PC-9 (cell line): ENCODE data around the gene ARHGAP26.

Experiments used
- CTCF ChIP-seq: fragments of 200-600 bp; sonication (generic); conservative IDR thresholded peaks from 2 replicates; pipeline ENCODE4 v1.6.1; 2017; ENCODE audit warnings: mixed run types, antibody characterized with exemption, mild to moderate bottlenecking, moderate library complexity
- EZH2 ChIP-seq: fragments of 200-600 bp; sonication (generic); IDR thresholded peaks from 2 replicates; pipeline ENCODE4 v1.8.0; 2017; ENCODE audit warnings: antibody characterized with exemption, low read depth

- TF ChIP-seq CTCF (no peak), EZH2 (no peak)
Measured at GRCh38 chr5:143030349-143030748, 260.2 kb downstream of the ARHGAP26 start.
